Adrenal gland (tissue), 5 donors: ENCODE results near the gene UBE2L3.

Experiments used
- CTCF ChIP-seq, 6 experiments: fragments of 450-650 bp in 4 of 6; fragments of 200-600 bp in 2 of 6; sonication (generic) in 1 of 6; IDR thresholded peaks; 1 replicate in 5 of 6; 2 replicates in 1 of 6; pipeline versions ENCODE4 v1.5.1 to v1.8.0; 2016 to 2021; ENCODE audit warnings: antibody characterized with exemption in 6 of 6, mild to moderate bottlenecking in 2 of 6, moderate library complexity in 1 of 6
- POLR2A ChIP-seq, 2 donors: fragments of 450-650 bp; IDR thresholded peaks; one replicate each; pipeline ENCODE4 v1.6.1; 2017; ENCODE audit warnings: antibody characterized with exemption in 2 of 2, mild to moderate bottlenecking in 2 of 2, moderate library complexity in 1 of 2
- donor health status: DM: no; HTN: no; CAD: no.

- TF ChIP-seq CTCF (IDR thresholded peaks at IDR 0.05) (peak; percentile 80 to 91 (median 88)), POLR2A (IDR thresholded peaks at IDR 0.05) (no peak)
Observed at GRCh38 chr22:21646608-21647590, 79.4 kb downstream of the UBE2L3 start.
